Endothelial cell (in vitro differentiated cells): ENCODE results near the gene METTL27. TPM values are rescaled to one million over a fixed set of nuclear protein-coding genes. Genes with fewer than 3 reads are reported as not detected.

Experiments
- DNase-seq: peaks from one replicate; pipeline ENCODE4 v3.0.0; 2021; ENCODE audit warnings: low spot score
- H3K27ac Mint-ChIP-seq: one replicate; pipeline ENCODE4 v1.8.0; 2021; ENCODE audit warnings: mixed read lengths, inconsistent platforms; ENCODE audit not compliant: unreplicated experiment
- H3K27me3 Mint-ChIP-seq: one replicate; pipeline ENCODE4 v1.8.0; 2021; ENCODE audit warnings: mild to moderate bottlenecking, moderate library complexity, mixed read lengths, inconsistent platforms; ENCODE audit not compliant: unreplicated experiment
- H3K36me3 Mint-ChIP-seq: one replicate; pipeline ENCODE4 v1.8.0; 2021; ENCODE audit warnings: mild to moderate bottlenecking, low read depth, mixed read lengths, inconsistent platforms; ENCODE audit not compliant: unreplicated experiment
- H3K4me1 Mint-ChIP-seq: one replicate; pipeline ENCODE4 v1.8.0; 2021; ENCODE audit warnings: mild to moderate bottlenecking, mixed read lengths, inconsistent platforms; ENCODE audit not compliant: unreplicated experiment
- H3K4me3 Mint-ChIP-seq: one replicate; pipeline ENCODE4 v1.8.0; 2021; ENCODE audit warnings: mild to moderate bottlenecking, mixed read lengths, inconsistent platforms; ENCODE audit not compliant: unreplicated experiment
- H3K9me3 Mint-ChIP-seq: one replicate; pipeline ENCODE4 v1.8.0; 2021; ENCODE audit warnings: mixed read lengths, inconsistent platforms; ENCODE audit not compliant: unreplicated experiment
- total RNA-seq: library from RNA; stranded (reverse); fragmentation: NEBNext Ultra II Directional; extraction: Animal tissue kit (Norgen Biotek cat#: 25700); gene quantifications from one replicate; pipeline ENCODE4 v1.2.1, GENCODE V29; 2021; ENCODE audit not compliant: unreplicated experiment
- TF ChIP-seq, protein P1 (sequence below): fragments of 200-600 bp; sonication (generic); IDR thresholded peaks from one replicate; pipeline ENCODE4 v1.5.0; 2021; ENCODE audit warnings: antibody characterized with exemption; ENCODE audit not compliant: unreplicated experiment

METTL27 gene
- total RNA-seq, 1 donor from 2014 or later = 6.1 TPM

GRCh38 chr7:73830681-73831583 is 11.4 kb downstream of the METTL27 start, which contains the start of gene CLDN4:
TSS of gene CLDN4 (plus strand) at chr7:73830996. CDS start at chr7:73831202, 206 bp downstream.
- H3K36me3 Mint-ChIP-seq = no peaks in the 10 kb centered on the region
- peaks cover 14% of the 10 kb centered on the region for H3K27me3 Mint-ChIP-seq
- DNase-seq = no peak
- TF ChIP-seq, protein P1, sequence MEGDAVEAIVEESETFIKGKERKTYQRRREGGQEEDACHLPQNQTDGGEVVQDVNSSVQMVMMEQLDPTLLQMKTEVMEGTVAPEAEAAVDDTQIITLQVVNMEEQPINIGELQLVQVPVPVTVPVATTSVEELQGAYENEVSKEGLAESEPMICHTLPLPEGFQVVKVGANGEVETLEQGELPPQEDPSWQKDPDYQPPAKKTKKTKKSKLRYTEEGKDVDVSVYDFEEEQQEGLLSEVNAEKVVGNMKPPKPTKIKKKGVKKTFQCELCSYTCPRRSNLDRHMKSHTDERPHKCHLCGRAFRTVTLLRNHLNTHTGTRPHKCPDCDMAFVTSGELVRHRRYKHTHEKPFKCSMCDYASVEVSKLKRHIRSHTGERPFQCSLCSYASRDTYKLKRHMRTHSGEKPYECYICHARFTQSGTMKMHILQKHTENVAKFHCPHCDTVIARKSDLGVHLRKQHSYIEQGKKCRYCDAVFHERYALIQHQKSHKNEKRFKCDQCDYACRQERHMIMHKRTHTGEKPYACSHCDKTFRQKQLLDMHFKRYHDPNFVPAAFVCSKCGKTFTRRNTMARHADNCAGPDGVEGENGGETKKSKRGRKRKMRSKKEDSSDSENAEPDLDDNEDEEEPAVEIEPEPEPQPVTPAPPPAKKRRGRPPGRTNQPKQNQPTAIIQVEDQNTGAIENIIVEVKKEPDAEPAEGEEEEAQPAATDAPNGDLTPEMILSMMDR = no peak
- H3K4me1 Mint-ChIP-seq = peaks cover 22% of the 10 kb centered on the region
- H3K4me3 Mint-ChIP-seq = no peak within 1 kb of the TSS
- no peak within 1 kb of the TSS for H3K27ac Mint-ChIP-seq
- H3K9me3 Mint-ChIP-seq = no peaks in the 10 kb centered on the region

- Mint-ChIP-seq H3K27ac (no peak overlapping the region), H3K27me3 (peaks cover 14% of the 10 kb centered on the region), H3K4me3 (no peak overlapping the region), H3K9me3 (no peaks in the 10 kb centered on the region), H3K4me1 (peaks cover 22% of the 10 kb centered on the region), H3K36me3 (no peaks in the 10 kb centered on the region)
- no peak for DNase-seq
- TF ChIP-seq, protein P1 = no peak
Measured at GRCh38 chr7:73829921-73830680, 12.2 kb downstream of the METTL27 start.

- Mint-ChIP-seq H3K36me3 (no peaks in the 10 kb centered on the region), H3K27ac (no peak overlapping the region), H3K9me3 (no peaks in the 10 kb centered on the region), H3K27me3 (peaks cover 14% of the 10 kb centered on the region), H3K4me1 (peaks cover 22% of the 10 kb centered on the region), H3K4me3 (no peak overlapping the region)
- no peak for DNase-seq
- TF ChIP-seq, protein P1 = no peak
Measured at GRCh38 chr7:73829505-73829904, 12.8 kb downstream of the METTL27 start.

GRCh38 chr7:73828972-73829371 is 13.3 kb downstream of the METTL27 start:
- peaks cover 14% of the 10 kb centered on the region for H3K27me3 Mint-ChIP-seq
- TF ChIP-seq, protein P1 = no peak
- H3K27ac Mint-ChIP-seq = no peak overlapping the region
- DNase-seq = no peak
- no peaks in the 10 kb centered on the region for H3K9me3 Mint-ChIP-seq
- no peaks in the 10 kb centered on the region for H3K36me3 Mint-ChIP-seq
- peaks cover 22% of the 10 kb centered on the region for H3K4me1 Mint-ChIP-seq
- H3K4me3 Mint-ChIP-seq = no peak overlapping the region
